Measurements from ENCODE around the gene EXOC8. TPM values are rescaled to one million over a fixed set of nuclear protein-coding genes. Genes with fewer than 3 reads are reported as not detected.
A peak's percentile ranks its signal among the peaks of the same experiment; 100 is the strongest.

EXOC8 gene
- total and polyA plus RNA-seq, 2 of the 13 experiments (the other 11 are each of a cell fraction or from before 2014, with no cell fraction given), result 2.1 to 7.9 TPM

GRCh38 chr1:231338270-231339128 is 847 bp upstream of the EXOC8 start, which contains the start of gene SPRTN (continued):
- TF ChIP-seq WIZ (CRISPR knock-in tag; IDR thresholded peaks at IDR 0.05) (no peak), ARID2 (CRISPR knock-in tag; IDR thresholded peaks at IDR 0.05; ENCODE audit: borderline replicate concordance) (no peak), THAP7 (CRISPR knock-in tag; IDR thresholded peaks at IDR 0.05) (no peak), HNF1A (IDR thresholded peaks at IDR 0.05; ENCODE audit: low read depth) (no peak), HNF1A (CRISPR knock-in tag; IDR thresholded peaks at IDR 0.05; ENCODE audit: borderline replicate concordance) (no peak), TBX2 (CRISPR knock-in tag; IDR thresholded peaks at IDR 0.05; ENCODE audit: borderline replicate concordance) (no peak), HNRNPH1 (optimal IDR thresholded peaks at IDR 0.05; ENCODE audit: low read depth, low read length) (no peak), ZFP91 (CRISPR knock-in tag; IDR thresholded peaks at IDR 0.05; ENCODE audit: borderline replicate concordance) (peak; percentile 65), RNF2 (conservative IDR thresholded peaks at IDR 0.05; ENCODE audit: low read depth) (no peak), AFF4 (CRISPR knock-in tag; IDR thresholded peaks at IDR 0.05) (no peak), U2AF2 (IDR thresholded peaks at IDR 0.05; ENCODE audit: low read depth, low read length) (no peak), ZNF251 (CRISPR knock-in tag; IDR thresholded peaks at IDR 0.05) (no peak), ZNF18 (CRISPR knock-in tag; IDR thresholded peaks at IDR 0.05; ENCODE audit: insufficient replicate concordance) (no peak)

All from HepG2 (cell line).